HG03575 (cell line): Measurements from ENCODE around the gene WASF3.

Experiments
- ATAC-seq: cut with Tn5 transposase; IDR thresholded peaks from one replicate; pipeline ENCODE4 v1.9.1; 2021; ENCODE audit not compliant: unreplicated experiment, insufficient number of reproducible peaks, low FRiP score; ENCODE audit errors: extremely low read depth

WASF3 gene

GRCh38 chr13:26664286-26664685 is 106.8 kb downstream of the WASF3 start:
- ATAC-seq: no peak

GRCh38 chr13:26664876-26665275 is 107.4 kb downstream of the WASF3 start:
- ATAC-seq: no peak

DNA sequence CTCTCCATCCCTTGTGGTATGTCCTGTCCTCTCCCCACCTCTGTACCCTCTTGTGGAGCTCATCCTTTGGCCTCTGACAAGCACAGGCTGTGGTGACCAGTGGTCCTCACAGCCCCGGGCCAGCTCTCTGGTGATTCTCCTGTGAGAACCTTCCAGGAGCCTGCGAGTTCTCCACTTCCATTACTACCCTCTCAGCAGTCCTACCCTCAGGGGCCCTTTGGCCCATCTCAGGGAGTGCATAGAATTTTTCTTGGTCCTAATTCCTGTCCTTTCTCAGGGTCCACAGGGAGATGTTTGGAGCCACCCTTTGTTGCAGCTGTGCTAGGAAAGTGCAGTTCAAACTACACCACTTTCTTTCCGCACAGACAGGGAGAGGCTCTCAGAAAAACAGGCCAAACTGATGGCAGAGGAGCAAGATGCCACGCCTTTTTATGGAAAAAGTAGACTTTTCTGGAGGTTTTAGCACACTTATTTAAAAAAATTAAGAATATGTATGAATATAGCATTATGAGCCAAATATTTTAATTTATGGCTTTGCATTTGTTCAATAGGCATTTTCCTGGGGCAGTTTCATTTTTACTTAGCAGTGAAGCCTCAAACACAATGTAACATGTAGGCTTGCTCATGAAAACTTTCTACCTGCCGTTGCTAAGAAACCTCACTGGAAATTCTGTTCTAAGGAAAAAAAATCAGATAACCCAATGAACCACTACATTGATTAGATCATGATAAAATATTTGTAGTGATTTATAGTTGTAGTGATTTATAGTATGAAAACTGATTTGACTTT is 111.1 kb downstream of the WASF3 start:
- no peak for ATAC-seq

- ATAC-seq: no peak
Observed at GRCh38 chr13:26673890-26674289, 116.4 kb downstream of the WASF3 start.

DNA sequence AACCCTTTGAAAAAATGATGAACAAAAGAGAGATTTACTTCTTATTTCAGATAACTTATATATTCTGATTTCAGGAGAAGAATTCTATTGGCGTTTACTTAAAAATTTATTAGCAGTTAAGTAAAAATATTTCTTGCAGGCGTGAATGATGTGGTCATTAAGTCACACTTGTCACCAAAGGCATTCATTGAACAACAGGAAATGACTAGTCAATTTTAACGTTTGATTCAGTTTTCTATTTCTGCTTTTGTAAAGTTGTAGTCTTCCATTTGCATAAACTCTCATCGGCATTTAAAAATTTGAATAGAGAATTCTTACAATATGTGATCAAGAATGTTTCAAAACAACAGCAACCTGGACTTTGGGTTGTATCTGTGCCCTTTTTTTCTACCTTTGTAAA is 119.7 kb downstream of the WASF3 start:
- no peak for ATAC-seq

- ATAC-seq: no peak
Observed at GRCh38 chr13:26678330-26678729, 120.8 kb downstream of the WASF3 start.

DNA sequence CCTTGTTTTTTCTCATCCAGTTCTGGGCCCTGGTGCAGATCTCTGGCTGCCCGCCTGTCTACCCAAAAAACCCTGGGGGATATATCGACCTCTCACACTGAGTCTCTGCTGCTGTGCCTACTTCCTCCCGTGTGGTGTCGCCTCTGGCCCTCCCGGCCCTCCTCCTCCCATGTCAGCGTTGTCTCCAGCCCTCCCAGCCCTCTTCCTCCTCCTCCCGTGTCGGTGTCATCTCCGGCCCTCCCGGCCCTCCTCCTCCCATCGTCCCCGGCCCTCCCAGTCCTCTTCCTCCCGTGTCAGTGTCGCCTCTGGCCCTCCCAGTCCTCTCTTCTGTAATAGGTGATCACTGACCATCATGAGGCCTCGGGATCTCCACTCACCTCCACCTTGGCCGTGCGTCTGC is 121.3 kb downstream of the WASF3 start:
- no peak for ATAC-seq

DNA sequence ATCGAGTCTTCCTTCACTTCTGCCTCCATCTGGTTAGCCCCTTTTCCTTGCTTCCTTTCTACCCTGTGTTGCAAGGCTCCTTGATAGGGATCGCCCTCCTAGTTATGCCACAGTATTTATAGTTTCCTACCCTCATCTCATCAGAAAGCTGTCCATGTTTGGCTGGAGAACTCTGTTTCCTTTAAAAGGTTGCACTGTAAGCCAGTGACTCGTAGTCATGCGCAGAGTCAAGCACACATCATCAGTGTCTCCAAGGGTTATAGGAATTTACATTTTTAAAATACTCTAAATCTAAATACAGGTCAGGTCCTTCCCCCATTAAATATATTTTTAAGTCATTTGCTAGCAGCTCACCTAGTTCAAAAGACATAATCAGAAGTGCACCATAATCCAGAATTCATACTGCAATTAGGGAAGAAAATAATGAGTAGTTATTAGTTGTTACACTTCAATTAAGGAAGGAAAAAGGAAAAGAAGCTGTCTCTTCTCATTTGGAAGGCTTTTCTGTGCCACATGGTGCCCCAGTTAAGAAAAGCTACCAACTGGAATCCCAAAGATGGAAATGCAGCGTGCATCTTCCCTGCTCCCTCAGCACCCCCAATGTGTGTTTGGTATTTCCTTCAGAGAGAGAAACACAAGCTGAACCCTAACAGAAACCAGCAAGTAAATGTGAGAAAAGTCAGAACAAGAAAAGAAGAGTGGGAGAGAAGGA is 122.1 kb downstream of the WASF3 start:
- no peak for ATAC-seq

GRCh38 chr13:26680123-26680450 is 122.6 kb downstream of the WASF3 start:
- no peak for ATAC-seq

DNA sequence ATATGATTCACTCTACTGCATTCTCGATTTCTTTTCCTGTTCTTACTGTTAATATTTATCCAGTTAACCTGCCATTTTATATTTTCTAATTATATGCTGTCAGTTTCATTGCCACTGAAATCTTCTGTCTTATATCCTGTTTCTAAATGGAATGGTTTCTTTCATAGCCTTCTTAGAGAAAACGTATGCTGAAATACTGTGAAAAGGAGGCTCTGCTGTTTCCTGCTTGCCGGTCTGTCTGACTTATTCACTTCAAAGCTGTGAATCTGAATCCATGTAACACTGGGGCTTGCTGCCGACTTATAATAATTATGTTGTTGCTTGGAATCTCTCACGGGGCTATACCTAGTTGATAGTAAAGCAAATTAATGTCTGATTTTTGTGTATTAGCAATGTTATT is 123.1 kb downstream of the WASF3 start:
- no peak for ATAC-seq

- no peak for ATAC-seq
Observed at GRCh38 chr13:26681036-26681435, 123.6 kb downstream of the WASF3 start.

DNA sequence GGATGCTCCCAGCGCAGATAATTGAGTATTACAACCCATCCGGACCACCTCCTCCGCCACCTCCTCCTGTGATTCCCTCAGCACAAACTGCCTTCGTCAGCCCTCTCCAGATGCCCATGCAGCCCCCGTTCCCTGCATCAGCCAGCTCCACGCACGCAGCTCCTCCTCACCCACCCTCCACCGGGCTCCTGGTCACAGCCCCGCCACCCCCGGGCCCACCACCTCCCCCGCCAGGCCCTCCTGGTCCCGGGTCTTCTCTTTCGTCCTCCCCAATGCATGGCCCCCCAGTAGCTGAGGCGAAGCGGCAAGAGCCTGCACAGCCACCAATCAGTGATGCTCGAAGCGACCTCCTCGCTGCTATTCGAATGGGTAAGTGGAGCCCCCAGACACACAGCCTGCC is 125.1 kb downstream of the WASF3 start:
- ATAC-seq: no peak

DNA sequence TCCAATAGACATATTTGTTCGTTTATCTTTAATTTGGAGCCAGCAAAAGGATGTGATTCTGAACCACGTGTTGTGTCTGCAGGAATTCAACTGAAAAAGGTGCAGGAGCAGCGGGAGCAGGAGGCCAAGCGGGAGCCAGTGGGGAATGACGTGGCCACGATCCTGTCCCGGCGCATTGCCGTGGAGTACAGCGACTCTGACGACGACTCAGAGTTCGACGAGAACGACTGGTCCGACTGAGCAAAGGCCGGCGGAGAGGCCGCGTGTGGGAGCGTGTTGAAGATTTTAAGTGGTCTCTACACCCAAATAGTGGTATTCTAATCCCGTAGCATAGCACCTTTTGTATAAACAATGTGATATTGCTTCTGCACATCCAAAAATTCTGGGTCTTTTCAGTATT is 128.1 kb downstream of the WASF3 start:
- no peak for ATAC-seq

DNA sequence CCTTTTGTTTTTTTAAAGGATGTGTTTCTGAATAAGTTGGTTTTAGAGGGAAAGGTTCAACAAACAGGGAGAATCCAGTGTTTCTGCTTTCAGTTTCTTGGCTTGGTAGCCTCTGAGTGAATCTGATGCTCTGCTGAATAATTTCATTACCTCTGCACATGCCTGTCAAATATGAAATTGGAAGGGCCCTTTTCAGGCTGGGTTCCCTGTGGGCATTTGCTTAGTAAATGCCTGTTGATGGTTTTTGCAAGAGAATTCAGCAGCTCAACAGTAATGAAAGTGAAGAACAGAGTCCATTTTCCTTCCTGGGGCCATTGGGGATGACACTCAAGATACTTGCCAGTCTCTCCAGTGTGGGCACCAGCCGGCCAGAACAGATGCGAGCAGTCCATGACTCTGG is 128.8 kb downstream of the WASF3 start:
- no peak for ATAC-seq

- no peak for ATAC-seq
Observed at GRCh38 chr13:26688286-26688685, 130.8 kb downstream of the WASF3 start.

DNA sequence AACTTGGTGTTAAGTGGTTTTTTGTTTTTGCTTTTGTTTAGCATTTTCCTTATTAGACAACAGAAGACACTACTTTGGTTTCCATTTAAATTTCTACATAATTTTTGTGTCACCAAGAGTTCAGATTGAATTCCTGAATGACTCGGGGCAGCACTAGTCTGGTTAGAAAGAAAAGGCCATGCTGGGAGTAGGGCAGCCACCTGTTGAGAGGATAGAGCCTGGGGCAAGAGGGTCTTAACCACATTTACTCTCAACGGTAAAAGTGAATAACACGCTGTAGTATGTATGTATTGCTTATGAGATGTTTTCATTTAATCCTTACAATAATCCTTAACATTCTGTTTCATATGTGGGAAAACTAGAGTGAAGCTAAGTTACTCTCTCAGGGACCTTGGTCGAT is 131.5 kb downstream of the WASF3 start:
- no peak for ATAC-seq

GRCh38 chr13:26693749-26694463 is 136.4 kb downstream of the WASF3 start:
- no peak for ATAC-seq

GRCh38 chr13:26694609-26695359 is 137.3 kb downstream of the WASF3 start:
- ATAC-seq: no peak

GRCh38 chr13:26695360-26695705 is 137.8 kb downstream of the WASF3 start:
- no peak for ATAC-seq

- ATAC-seq: no peak
Observed at GRCh38 chr13:26695891-26696311, 138.4 kb downstream of the WASF3 start.
